HG03060 (cell line): ENCODE results near the gene PRICKLE2.

Source experiments
- ATAC-seq: cut with Tn5 transposase; IDR thresholded peaks from one replicate; pipeline ENCODE4 v1.9.1; 2021; ENCODE audit warnings: low read depth, moderate number of reproducible peaks; ENCODE audit not compliant: unreplicated experiment

PRICKLE2 gene

DNA sequence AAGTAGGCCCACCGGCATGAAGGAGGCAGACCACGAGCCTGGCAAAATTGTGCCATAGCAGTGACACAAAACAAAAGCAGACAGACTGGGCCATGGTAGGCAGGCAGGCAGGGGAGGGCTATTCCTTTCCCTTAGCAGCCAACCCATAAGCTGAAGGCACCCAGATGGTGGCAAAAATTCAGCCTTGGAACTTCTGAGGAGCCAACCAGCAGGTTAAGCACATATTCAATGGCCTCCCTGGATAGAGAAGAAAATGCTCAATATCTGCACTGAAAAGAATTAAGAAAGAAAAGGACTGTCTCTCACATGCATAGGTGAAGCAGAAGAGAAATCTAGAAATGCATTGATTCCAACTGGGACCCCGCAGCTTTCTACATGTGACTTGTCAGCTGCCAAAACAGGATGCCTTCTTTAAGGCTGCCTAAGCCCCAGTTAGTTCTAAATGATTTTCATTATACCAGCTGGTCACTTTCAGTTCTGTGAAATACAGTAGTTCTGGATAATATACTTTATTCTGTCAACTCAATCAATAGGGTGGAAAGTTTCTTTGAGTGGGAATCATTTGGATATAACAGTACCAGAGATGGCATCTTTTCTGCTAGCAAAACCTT, 2.7 kb downstream of the PRICKLE2 start:
- ATAC-seq, result no peak

DNA sequence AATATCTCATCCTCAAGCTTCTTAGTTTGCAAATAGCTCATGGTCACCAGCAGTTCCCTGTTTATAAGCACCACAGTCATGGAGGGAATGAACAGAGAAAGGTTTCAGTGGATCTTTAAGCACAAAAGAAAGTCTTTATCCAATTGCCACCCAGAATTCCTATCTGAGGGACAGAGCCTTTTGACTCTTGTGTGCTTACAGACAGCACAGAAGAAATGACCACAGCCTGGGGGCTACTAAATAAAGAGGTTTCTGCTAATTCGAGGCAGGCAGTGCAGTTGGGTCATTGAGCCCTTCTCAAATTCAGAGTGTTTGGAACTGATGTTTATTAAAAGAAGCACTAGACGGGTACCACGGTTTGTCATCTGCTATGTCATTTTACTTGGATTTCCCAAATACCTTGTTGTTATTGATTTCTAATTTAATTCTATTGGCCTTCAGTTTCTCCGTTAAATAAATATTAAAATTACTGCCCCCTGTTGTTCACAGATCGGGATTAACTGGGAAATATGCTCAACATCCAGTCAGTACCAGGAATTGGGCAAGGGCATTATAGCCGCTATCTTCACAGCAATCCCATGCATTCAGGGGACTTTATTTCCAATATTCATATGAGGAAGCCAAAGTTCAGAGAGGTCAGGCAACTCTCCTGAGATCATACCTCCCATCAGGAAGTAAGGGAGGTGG, 3.6 kb downstream of the PRICKLE2 start:
- ATAC-seq, result no peak

DNA sequence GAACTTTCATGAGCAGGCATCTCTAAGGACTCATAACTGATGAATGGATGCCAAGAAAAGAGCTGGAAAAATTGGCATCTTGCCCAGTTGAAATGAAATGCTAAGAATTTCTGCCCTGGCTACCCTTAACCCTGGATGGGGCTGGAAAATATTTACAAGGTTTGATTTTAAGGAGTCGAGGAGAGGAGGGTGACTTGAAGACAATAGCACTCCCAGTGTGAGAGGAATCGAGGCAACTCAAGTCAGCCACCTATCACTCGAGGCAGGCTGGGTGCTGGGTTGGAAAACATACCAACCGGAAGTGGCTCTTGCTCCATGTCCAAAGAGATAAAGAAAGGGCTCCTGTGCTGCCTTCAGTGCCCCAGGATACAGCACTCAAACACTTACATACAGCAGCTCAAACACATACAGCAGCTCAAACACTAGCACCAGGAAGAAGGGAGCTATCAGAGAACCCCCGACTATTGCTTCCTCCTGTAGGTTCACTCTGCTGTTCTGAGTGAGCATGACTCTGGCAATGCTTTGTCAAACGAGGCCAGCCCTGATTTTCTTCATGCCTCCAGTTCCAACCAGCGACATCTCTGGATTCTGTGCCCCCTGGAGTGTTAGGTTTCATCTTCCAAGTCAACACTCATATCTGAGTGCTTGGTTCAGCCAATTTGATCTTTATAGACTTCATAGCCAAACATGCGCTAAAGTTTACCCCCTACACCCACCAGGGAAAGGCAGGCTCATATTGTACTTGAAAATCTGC, 4.9 kb downstream of the PRICKLE2 start:
- ATAC-seq, result no peak

- ATAC-seq, result no peak
Measured at GRCh38 chr3:64218746-64219145, 6.5 kb downstream of the PRICKLE2 start.

- ATAC-seq, result no peak
Measured at GRCh38 chr3:64218329-64218728, 6.9 kb downstream of the PRICKLE2 start.

DNA sequence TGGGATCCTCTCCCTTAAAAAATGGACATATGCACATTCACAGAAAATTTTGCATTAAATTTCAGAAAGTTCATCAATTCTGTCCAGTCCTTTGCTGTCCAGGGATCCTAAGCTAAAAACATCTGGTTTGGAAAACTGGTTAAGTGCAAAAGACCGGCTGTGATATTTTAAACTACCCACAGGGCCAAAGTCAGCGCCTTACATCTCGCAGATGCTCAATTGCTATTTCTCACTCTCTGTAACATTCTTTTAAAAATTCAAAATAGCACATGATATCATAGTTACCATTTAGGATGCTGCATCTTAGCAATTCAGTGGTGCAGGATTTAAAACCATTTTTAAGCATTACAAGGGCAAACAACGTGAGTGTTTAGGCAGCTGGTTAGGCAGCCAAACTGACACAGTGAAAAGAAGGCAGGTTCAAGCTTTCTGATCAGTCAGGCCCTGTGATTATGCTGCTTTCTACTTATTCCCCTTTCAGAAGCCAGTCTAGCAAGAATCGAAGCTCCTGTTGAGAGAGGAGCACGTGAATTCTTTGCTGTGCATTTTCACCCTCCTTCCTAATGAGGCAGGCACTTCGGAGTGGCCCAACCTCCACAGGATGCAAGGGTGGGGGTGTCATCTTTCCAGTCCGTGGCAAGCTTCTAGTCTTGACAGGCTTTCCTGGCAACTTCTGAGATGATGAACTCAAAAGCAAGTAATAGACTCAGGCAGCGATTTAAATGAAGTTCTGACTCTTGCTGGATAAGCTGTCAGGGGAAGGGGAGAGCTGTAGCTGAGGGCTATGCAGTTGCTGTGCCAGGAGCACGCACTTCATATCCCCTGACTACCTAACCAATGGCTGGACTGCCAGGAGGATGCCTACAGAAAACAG, 8.8 kb downstream of the PRICKLE2 start:
- ATAC-seq, result no peak

GRCh38 chr3:64215559-64215958, 9.7 kb downstream of the PRICKLE2 start:
- no peak for ATAC-seq

GRCh38 chr3:64215103-64215502, 10.2 kb downstream of the PRICKLE2 start:
- ATAC-seq, result no peak

DNA sequence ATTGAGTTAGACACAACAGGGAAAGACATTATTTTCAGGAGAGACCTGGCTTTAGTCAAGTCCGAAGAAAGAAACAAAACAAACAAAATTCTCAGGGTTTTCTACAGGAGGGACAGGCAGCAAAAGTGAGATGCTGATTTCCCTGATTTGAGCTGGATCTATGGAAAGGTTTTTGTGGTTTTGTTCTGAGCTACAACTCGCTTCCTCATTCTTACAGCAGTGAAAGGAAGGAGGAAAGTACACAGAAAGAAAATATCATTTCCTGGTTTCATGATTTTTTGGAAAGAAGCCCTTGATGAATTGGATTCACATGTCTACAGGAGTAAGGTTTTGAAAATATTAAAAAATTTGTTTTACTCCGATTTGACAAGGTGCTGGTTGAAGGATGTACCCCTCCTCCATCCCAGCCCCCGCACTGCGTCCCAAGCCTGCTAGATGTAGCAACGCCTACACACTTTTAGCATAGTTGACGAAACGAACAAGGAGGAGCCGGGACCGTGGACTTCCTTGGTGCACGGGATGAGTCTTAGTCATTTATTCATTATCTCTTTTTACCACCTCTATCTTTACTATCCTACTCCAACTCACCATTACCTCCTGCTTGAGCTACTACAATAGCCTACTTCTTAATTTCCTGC, 10.8 kb downstream of the PRICKLE2 start:
- no peak for ATAC-seq

DNA sequence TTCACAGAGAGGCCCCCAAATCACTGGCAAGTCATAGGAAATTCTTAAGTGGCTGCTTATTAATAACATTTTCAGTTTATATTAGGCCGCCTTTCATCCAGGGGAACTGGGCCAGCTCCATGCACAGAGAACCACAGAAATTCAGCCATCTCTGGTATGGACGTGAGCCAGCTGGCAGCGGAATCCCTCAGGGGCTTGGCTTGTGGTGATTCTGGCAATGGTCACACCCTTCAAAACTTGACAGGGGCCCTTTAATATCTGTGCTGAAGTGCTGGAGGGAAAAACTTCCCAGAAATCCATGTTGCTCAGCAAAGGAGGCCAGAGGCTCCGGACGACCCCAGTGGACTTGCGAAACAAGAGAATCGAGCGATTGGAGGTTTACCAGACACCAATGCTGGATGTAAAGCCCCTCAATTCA, 11.3 kb downstream of the PRICKLE2 start:
- ATAC-seq, result no peak

DNA sequence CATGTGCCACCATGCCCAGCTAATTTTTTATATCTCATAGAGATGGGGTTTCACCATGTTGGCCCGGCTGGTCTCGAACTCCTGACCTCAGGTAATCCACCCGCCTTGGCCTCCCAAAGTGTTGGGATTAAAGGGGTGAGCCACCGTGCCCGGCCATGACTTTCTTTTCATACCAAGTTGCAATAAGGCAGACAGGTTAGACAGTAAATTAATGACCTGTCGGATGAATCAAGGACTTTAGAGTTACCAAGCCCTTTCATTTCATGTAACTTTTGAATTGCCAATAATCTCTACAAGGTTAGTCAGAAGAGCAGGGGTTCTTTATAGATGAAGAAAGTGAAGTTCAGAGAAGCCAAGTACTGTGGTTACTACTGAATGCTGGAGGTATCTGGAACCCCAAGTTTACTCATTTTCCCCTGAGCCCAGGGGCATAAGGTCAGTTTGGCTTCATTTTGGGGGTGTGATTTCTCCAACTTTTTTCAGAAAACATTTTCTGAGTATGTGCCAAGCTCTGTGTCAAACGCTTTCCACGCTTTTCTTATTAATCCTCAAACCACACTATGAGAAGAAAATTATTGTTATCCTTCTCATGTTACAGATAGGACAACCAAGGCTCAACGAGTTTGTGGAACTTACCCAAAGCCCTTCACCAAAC, 11.9 kb downstream of the PRICKLE2 start:
- no peak for ATAC-seq

DNA sequence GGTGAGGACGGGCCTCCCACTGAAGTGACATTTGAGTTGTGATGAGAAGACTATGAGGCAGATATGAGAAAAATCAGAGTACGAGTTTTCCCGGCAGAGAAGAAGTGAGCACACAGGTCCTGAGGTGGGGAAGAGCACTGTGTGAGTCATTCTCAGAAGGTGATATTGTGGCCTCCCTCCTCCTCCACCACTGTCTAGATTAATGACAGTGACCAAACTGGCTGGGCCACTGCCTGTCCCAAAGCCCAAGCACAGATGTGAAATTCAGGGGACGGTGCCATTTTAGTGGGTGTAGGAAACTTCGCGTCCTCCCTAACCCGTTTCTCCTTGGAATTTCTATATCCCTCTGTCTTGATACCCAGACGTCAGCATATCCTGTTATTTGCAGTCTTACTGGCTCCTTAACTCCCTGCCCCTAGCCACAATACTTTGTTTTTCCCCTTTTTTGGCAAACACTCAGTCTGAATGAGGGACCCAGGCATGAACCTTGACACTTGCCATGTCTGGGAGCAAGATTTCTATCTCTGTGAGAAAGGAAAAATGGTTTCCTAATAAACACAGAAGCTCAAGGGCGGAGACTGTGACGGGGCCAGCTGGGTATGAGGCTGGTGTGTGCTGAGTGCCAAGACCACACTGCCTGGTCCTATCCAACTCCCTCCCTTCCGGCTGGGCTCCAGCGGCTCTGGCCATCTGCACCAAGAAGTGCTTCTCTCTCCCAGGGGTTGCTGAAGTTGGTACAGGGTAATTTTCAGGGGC, 15.2 kb downstream of the PRICKLE2 start:
- ATAC-seq, result no peak

- ATAC-seq, result no peak
Measured at GRCh38 chr3:64207289-64208080, 17.8 kb downstream of the PRICKLE2 start.

- no peak for ATAC-seq
Measured at GRCh38 chr3:64203969-64204908, 21.0 kb downstream of the PRICKLE2 start.

- ATAC-seq, result no peak
Measured at GRCh38 chr3:64203216-64203615, 22.1 kb downstream of the PRICKLE2 start.

DNA sequence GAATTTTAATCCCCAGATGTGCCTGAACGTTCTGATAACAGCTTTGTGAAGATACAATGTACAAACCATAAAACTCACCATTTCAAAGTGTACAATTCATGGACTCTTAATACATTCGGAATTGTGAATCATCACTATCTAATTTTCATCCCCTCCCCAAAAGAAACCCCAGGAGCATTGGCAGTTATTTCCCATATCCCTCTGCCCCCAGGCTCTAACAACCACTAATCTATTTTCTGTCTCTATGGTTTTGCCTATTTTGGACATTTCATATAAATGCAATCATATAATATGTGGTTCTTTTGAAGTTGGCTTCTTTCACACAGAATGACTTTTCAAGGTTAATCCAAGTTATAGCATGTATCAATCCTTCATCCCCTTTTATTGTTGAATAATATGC, 25.3 kb downstream of the PRICKLE2 start:
- ATAC-seq, result no peak

DNA sequence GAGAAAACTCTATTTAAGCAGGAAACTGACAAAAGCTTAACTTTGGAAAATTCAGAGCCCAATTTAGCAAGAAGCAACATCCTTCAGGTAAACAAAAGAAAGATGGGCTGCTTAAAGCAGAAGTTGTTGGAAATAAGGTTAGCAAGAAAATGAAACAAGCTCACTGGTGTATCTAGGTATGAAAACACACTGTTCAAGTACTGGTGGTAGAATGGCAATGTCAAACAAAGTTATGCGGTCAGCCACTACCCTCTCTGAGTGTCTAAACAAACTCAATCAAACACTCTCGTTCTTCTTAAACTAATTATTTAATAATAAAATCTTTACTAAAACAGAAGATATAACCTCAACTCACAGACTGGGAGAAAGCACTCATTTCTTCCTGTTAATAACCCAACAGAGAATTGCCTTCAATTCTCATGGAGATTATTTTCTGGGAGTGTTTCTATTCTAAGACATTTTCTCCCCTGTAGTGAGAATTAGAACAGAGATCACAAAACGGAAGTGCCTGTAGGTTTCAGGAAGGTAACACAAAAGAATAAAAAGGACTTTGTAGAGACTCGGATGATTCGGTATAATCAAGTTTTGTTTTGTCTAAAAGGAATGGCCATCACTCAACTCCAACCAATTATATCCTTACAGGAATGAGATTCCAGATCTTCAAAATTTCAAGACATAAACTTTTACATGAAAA, 28.9 kb downstream of the PRICKLE2 start:
- ATAC-seq, result no peak
